Measurements from ENCODE around the gene KCNJ16.
"Not testable (repeated sequence)": the region's sequence is repeated elsewhere in the genome, so short reads cannot be mapped to it uniquely, and the experiment has no call there.

KCNJ16 gene

GRCh38 chr17:70041540-70041939 lies 33.5 kb upstream of the KCNJ16 start:
- TF ChIP-seq EZH2phosphoT487 (IDR thresholded peaks at IDR 0.05; ENCODE audit: borderline replicate concordance) (no peak), CTCF (conservative IDR thresholded peaks at IDR 0.05; ENCODE audit: low read length) (no peak)
- Histone ChIP-seq H3K27me3 (ENCODE audit: insufficient read depth, low read length, poor library complexity, severe bottlenecking) (no peaks in the 10 kb centered on the region), H3K4me1 (ENCODE audit: insufficient read depth, low read length, poor library complexity, severe bottlenecking) (no peaks in the 10 kb centered on the region), H3K9me3 (ENCODE audit: insufficient read depth, low read depth, low read length) (no peaks in the 10 kb centered on the region), H2AFZ (ENCODE audit: low read length) (no peak overlapping the region), H3K4me2 (ENCODE audit: low read depth, low read length, poor library complexity, severe bottlenecking) (no peak overlapping the region), H3K79me2 (ENCODE audit: insufficient read depth, low read length) (no peaks in the 10 kb centered on the region), H3K9me2 (replicated peaks; ENCODE audit: low read depth, low read length) (no peaks in the 10 kb centered on the region; the same call in 1 of the 2 replicates), H3F3A (ENCODE audit: low read depth) (no peaks in the 10 kb centered on the region), H4K20me1 (ENCODE audit: insufficient read depth, low read length, poor library complexity, severe bottlenecking) (no peaks in the 10 kb centered on the region), H3K9ac (ENCODE audit: low read depth, low read length, poor library complexity, severe bottlenecking) (no peak overlapping the region), H3K4me3 (ENCODE audit: low read length, poor library complexity, severe bottlenecking) (no peak overlapping the region), H3K36me3 (ENCODE audit: insufficient read depth, low read length) (no peaks in the 10 kb centered on the region)

GRCh38 chr17:70045780-70046179 lies 29.2 kb upstream of the KCNJ16 start:
- not testable (repeated sequence) for H3K4me2 ChIP-seq (ENCODE audit: low read depth, low read length, poor library complexity, severe bottlenecking); H3K9me3 ChIP-seq (ENCODE audit: insufficient read depth, low read depth, low read length); H3K9me2 ChIP-seq (replicated peaks; ENCODE audit: low read depth, low read length); H3K36me3 ChIP-seq (ENCODE audit: insufficient read depth, low read length); H3K9ac ChIP-seq (ENCODE audit: low read depth, low read length, poor library complexity, severe bottlenecking); H3K4me3 ChIP-seq (ENCODE audit: low read length, poor library complexity, severe bottlenecking); H3K79me2 ChIP-seq (ENCODE audit: insufficient read depth, low read length); H4K20me1 ChIP-seq (ENCODE audit: insufficient read depth, low read length, poor library complexity, severe bottlenecking); H3K27me3 ChIP-seq (ENCODE audit: insufficient read depth, low read length, poor library complexity, severe bottlenecking); H3F3A ChIP-seq (ENCODE audit: low read depth); H3K4me1 ChIP-seq (ENCODE audit: insufficient read depth, low read length, poor library complexity, severe bottlenecking); H2AFZ ChIP-seq (ENCODE audit: low read length)

GRCh38 chr17:70047619-70048419 lies 27.2 kb upstream of the KCNJ16 start:
- Histone ChIP-seq H3K4me1 (ENCODE audit: insufficient read depth, low read length, poor library complexity, severe bottlenecking) (no peaks in the 10 kb centered on the region), H4K20me1 (ENCODE audit: insufficient read depth, low read length, poor library complexity, severe bottlenecking) (no peaks in the 10 kb centered on the region), H3K4me3 (ENCODE audit: low read length, poor library complexity, severe bottlenecking) (no peak overlapping the region), H3K79me2 (ENCODE audit: insufficient read depth, low read length) (no peaks in the 10 kb centered on the region), H3K27me3 (ENCODE audit: insufficient read depth, low read length, poor library complexity, severe bottlenecking) (no peaks in the 10 kb centered on the region), H3K9ac (ENCODE audit: low read depth, low read length, poor library complexity, severe bottlenecking) (no peak overlapping the region), H3K9me2 (replicated peaks; ENCODE audit: low read depth, low read length) (no peaks in the 10 kb centered on the region; the same call in 1 of the 2 replicates), H3K4me2 (ENCODE audit: low read depth, low read length, poor library complexity, severe bottlenecking) (no peak overlapping the region), H3F3A (ENCODE audit: low read depth) (no peaks in the 10 kb centered on the region), H2AFZ (ENCODE audit: low read length) (no peak overlapping the region), H3K36me3 (ENCODE audit: insufficient read depth, low read length) (no peaks in the 10 kb centered on the region), H3K9me3 (ENCODE audit: insufficient read depth, low read depth, low read length) (no peaks in the 10 kb centered on the region)
- TF ChIP-seq CTCF (conservative IDR thresholded peaks at IDR 0.05; ENCODE audit: low read length) (no peak), EZH2phosphoT487 (IDR thresholded peaks at IDR 0.05; ENCODE audit: borderline replicate concordance) (no peak)

All from Loucy (cell line).